ENCODE results near the gene OR1L4. TPM values are rescaled to one million over a fixed set of nuclear protein-coding genes. Genes with fewer than 3 reads are reported as not detected.

OR1L4 gene
- polyA plus RNA-seq, 1 of the 3 experiments (the other 2 are of a cell fraction) = not detected

DNA sequence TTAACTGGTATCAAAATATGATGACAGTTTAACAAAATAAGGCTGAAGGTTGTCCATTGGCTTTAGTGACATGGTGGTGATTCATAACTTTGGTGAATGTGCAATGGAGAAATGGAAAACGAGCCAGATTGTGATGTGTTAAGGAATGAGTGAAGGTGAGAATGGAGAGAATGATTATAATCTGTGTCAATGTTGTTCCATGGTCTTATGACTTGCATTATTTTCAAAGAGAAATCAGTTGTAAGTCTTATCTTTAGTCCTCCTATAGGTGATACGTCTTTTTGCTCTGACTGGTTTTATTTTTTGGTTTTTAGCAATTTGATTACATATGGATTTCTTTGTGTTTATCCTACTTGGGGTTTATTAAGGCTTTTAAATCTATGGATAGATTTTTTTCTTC is 31.0 kb downstream of the OR1L4 start:
- Histone ChIP-seq H3K9me3 (no peaks in the 10 kb centered on the region), H3K4me3 (ENCODE audit: low read depth in 2 of 2, low read length in 1 of 2) (no peak overlapping the region), H3K36me3 (replicated peaks in 1 of 2; ENCODE audit: control insufficient read depth in 1 of 2, insufficient read depth in 2 of 2, low read length in 1 of 2) (no peaks in the 10 kb centered on the region), H3K4me1 (ENCODE audit: control insufficient read depth in 1 of 2, insufficient read depth in 2 of 2, low read depth in 1 of 2, low read length in 1 of 2) (no peaks in the 10 kb centered on the region), H3K27me3 (ENCODE audit: insufficient read depth) (no peaks in the 10 kb centered on the region), H2AFZ (ENCODE audit: low read depth) (no peak overlapping the region), H3K79me2 (ENCODE audit: insufficient read depth) (no peaks in the 10 kb centered on the region), H3F3A (replicated peaks; ENCODE audit: insufficient read depth) (no peaks in the 10 kb centered on the region), H3K9me2 (no peaks in the 10 kb centered on the region), H3K4me2 (no peak overlapping the region), H3K9ac (no peak overlapping the region), H4K20me1 (ENCODE audit: insufficient read depth) (no peaks in the 10 kb centered on the region), H3K27ac (ENCODE audit: low read depth in 2 of 2, low read length in 1 of 2) (no peak overlapping the region)
- DNase-seq = no peak
- POLR2A ChIA-PET = no interaction called here
- WGBS (ENCODE audit: low lambda C conversion rate) = 1% methylated on average over 2 of the region's 2 CpGs
- TF ChIP-seq FOSL2 (IDR thresholded peaks at IDR 0.05; ENCODE audit: borderline replicate concordance, low read depth) = no peak
- TF ChIP-seq, protein P1, sequence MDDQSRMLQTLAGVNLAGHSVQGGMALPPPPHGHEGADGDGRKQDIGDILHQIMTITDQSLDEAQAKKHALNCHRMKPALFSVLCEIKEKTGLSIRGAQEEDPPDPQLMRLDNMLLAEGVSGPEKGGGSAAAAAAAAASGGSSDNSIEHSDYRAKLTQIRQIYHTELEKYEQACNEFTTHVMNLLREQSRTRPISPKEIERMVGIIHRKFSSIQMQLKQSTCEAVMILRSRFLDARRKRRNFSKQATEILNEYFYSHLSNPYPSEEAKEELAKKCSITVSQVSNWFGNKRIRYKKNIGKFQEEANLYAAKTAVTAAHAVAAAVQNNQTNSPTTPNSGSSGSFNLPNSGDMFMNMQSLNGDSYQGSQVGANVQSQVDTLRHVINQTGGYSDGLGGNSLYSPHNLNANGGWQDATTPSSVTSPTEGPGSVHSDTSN (IDR thresholded peaks at IDR 0.05) = no peak
- CTCF ChIA-PET = no interaction called here

DNA sequence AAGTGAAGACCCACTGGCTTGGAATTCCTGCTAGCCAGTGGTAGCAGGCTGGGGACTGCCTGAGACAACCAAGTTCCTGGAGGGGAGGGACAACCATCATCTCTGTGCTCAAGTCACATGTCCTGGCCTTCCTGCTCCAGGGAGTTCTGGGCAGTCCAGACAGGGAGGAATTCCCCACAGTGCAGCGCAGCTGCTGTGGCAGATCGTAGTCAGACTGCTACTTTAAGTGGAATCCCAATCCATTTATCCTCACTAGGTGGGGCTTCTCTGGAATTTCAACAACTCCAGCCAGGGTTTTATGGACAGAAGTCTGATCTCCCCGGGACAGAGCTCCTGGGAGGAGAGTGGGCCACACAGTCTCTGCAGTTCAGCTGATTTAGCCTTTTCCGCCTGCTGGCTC is 44.0 kb downstream of the OR1L4 start:
- no peak overlapping the region for H3K27ac ChIP-seq (ENCODE audit: low read depth in 2 of 2, low read length in 1 of 2)
- 8% methylated on average over 2 of the region's 4 CpGs for WGBS (ENCODE audit: low lambda C conversion rate)
- no peaks in the 10 kb centered on the region; the same call in 1 of the 2 replicates for H3K9me3 ChIP-seq
- no peak overlapping the region for H3K9ac ChIP-seq
- H3K36me3 ChIP-seq (replicated peaks in 1 of 2; ENCODE audit: control insufficient read depth in 1 of 2, insufficient read depth in 2 of 2, low read length in 1 of 2) = no peaks in the 10 kb centered on the region
- no peaks in the 10 kb centered on the region for H3F3A ChIP-seq (replicated peaks; ENCODE audit: insufficient read depth)
- TF ChIP-seq, protein P2, sequence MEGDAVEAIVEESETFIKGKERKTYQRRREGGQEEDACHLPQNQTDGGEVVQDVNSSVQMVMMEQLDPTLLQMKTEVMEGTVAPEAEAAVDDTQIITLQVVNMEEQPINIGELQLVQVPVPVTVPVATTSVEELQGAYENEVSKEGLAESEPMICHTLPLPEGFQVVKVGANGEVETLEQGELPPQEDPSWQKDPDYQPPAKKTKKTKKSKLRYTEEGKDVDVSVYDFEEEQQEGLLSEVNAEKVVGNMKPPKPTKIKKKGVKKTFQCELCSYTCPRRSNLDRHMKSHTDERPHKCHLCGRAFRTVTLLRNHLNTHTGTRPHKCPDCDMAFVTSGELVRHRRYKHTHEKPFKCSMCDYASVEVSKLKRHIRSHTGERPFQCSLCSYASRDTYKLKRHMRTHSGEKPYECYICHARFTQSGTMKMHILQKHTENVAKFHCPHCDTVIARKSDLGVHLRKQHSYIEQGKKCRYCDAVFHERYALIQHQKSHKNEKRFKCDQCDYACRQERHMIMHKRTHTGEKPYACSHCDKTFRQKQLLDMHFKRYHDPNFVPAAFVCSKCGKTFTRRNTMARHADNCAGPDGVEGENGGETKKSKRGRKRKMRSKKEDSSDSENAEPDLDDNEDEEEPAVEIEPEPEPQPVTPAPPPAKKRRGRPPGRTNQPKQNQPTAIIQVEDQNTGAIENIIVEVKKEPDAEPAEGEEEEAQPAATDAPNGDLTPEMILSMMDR (IDR thresholded peaks at IDR 0.05) = no peak
- TF ChIP-seq, protein P3, sequence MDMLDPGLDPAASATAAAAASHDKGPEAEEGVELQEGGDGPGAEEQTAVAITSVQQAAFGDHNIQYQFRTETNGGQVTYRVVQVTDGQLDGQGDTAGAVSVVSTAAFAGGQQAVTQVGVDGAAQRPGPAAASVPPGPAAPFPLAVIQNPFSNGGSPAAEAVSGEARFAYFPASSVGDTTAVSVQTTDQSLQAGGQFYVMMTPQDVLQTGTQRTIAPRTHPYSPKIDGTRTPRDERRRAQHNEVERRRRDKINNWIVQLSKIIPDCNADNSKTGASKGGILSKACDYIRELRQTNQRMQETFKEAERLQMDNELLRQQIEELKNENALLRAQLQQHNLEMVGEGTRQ (IDR thresholded peaks at IDR 0.05; ENCODE audit: borderline replicate concordance, low read depth, low read length) = no peak
- TF ChIP-seq RXRA (IDR thresholded peaks at IDR 0.05; ENCODE audit: borderline replicate concordance, low read depth) (no peak), RCOR1 (IDR thresholded peaks at IDR 0.05; ENCODE audit: low read length) (no peak), JUND (IDR thresholded peaks at IDR 0.05) (no peak), FOXM1 (IDR thresholded peaks at IDR 0.05; ENCODE audit: low read depth) (no peak), MEF2A (IDR thresholded peaks at IDR 0.05; ENCODE audit: borderline replicate concordance, low read depth) (no peak), ELF1 (IDR thresholded peaks at IDR 0.05) (no peak), TAF1 (IDR thresholded peaks at IDR 0.05; ENCODE audit: borderline replicate concordance, low read depth, low read length) (no peak), SIN3A (IDR thresholded peaks at IDR 0.05; ENCODE audit: borderline replicate concordance, low read depth, low read length) (no peak), TCF12 (IDR thresholded peaks at IDR 0.05) (no peak), YY1 (IDR thresholded peaks at IDR 0.05; ENCODE audit: low read depth) (no peak), TEAD4 (IDR thresholded peaks at IDR 0.05; ENCODE audit: borderline replicate concordance, insufficient read depth) (no peak)
- TF ChIP-seq, protein P4, sequence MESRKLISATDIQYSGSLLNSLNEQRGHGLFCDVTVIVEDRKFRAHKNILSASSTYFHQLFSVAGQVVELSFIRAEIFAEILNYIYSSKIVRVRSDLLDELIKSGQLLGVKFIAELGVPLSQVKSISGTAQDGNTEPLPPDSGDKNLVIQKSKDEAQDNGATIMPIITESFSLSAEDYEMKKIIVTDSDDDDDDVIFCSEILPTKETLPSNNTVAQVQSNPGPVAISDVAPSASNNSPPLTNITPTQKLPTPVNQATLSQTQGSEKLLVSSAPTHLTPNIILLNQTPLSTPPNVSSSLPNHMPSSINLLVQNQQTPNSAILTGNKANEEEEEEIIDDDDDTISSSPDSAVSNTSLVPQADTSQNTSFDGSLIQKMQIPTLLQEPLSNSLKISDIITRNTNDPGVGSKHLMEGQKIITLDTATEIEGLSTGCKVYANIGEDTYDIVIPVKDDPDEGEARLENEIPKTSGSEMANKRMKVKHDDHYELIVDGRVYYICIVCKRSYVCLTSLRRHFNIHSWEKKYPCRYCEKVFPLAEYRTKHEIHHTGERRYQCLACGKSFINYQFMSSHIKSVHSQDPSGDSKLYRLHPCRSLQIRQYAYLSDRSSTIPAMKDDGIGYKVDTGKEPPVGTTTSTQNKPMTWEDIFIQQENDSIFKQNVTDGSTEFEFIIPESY (IDR thresholded peaks at IDR 0.05; ENCODE audit: borderline replicate concordance, low read depth) = no peak
- TF ChIP-seq, protein P5, sequence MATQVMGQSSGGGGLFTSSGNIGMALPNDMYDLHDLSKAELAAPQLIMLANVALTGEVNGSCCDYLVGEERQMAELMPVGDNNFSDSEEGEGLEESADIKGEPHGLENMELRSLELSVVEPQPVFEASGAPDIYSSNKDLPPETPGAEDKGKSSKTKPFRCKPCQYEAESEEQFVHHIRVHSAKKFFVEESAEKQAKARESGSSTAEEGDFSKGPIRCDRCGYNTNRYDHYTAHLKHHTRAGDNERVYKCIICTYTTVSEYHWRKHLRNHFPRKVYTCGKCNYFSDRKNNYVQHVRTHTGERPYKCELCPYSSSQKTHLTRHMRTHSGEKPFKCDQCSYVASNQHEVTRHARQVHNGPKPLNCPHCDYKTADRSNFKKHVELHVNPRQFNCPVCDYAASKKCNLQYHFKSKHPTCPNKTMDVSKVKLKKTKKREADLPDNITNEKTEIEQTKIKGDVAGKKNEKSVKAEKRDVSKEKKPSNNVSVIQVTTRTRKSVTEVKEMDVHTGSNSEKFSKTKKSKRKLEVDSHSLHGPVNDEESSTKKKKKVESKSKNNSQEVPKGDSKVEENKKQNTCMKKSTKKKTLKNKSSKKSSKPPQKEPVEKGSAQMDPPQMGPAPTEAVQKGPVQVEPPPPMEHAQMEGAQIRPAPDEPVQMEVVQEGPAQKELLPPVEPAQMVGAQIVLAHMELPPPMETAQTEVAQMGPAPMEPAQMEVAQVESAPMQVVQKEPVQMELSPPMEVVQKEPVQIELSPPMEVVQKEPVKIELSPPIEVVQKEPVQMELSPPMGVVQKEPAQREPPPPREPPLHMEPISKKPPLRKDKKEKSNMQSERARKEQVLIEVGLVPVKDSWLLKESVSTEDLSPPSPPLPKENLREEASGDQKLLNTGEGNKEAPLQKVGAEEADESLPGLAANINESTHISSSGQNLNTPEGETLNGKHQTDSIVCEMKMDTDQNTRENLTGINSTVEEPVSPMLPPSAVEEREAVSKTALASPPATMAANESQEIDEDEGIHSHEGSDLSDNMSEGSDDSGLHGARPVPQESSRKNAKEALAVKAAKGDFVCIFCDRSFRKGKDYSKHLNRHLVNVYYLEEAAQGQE (IDR thresholded peaks at IDR 0.05; ENCODE audit: low read depth, low read length) = no peak
- no peaks in the 10 kb centered on the region for H4K20me1 ChIP-seq (ENCODE audit: insufficient read depth)
- no peaks in the 10 kb centered on the region for H3K9me2 ChIP-seq
- no peaks in the 10 kb centered on the region for H3K79me2 ChIP-seq (ENCODE audit: insufficient read depth)
- H3K4me1 ChIP-seq (ENCODE audit: control insufficient read depth in 1 of 2, insufficient read depth in 2 of 2, low read depth in 1 of 2, low read length in 1 of 2) = no peaks in the 10 kb centered on the region
- no peak overlapping the region for H2AFZ ChIP-seq (ENCODE audit: low read depth)
- DNase-seq = no peak
- no peak overlapping the region for H3K4me2 ChIP-seq
- ChIA-PET POLR2A (no interaction called here), CTCF (no interaction called here)
- no peaks in the 10 kb centered on the region for H3K27me3 ChIP-seq (ENCODE audit: insufficient read depth)
- H3K4me3 ChIP-seq (ENCODE audit: low read depth in 2 of 2, low read length in 1 of 2) = no peak overlapping the region
